GM12865 (cell line): ENCODE results near the gene LASP1NB.
A peak's percentile ranks its signal among the peaks of the same experiment; 100 is the strongest.
"Not testable (repeated sequence)": the region's sequence is repeated elsewhere in the genome, so short reads cannot be mapped to it uniquely, and the experiment has no call there.

Experiments used
- DNase-seq: peaks from one replicate; pipeline ENCODE4 v3.0.0; 2010; ENCODE audit warnings: low read depth
- H3K4me3 ChIP-seq: 2 replicates; pipeline ENCODE4 v1.5.1; 2011; ENCODE audit warnings: mild to moderate bottlenecking, low read depth, low read length, control low read depth
- TF ChIP-seq, protein P1 (sequence below): IDR thresholded peaks from 2 replicates; pipeline ENCODE4 v1.5.1; 2011; ENCODE audit warnings: low read length, control low read depth, low read depth, inconsistent platforms; ENCODE audit not compliant: insufficient read depth; ENCODE audit errors: missing control alignments

The LASP1NB gene

DNA sequence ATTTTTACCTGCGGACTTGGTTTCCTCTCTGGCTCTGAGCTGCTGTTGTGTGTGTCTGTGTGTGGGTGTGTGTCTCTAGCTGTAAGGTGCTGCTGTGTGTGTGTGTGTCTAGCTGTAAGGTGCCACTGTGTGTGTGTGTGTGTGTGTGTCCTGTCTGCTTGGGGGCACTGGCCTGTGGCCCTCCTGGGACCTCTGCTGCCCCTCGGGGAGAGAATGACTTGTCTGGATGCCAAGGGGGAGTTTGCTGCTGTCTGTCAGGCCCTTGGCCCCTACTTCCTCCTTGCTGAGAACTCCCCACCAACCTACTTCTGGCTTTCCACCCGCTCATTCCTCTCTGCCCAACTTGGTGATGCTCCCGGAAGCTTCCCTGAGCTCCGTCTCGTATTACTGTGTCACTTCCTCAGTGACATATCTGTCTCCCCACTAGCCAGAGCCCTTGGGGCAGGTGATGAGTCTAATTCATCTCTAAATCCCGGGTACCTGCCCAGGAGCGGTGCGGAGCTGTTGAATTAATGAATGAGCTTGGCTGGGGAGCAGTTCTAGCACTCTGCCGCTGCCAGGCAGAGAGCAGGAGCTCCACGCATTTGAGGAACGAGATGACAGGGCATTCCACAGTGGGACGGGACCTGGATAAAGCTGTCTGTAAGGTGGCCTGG lies 3.5 kb upstream of the LASP1NB start:
- no peak for DNase-seq
- TF ChIP-seq, protein P1, sequence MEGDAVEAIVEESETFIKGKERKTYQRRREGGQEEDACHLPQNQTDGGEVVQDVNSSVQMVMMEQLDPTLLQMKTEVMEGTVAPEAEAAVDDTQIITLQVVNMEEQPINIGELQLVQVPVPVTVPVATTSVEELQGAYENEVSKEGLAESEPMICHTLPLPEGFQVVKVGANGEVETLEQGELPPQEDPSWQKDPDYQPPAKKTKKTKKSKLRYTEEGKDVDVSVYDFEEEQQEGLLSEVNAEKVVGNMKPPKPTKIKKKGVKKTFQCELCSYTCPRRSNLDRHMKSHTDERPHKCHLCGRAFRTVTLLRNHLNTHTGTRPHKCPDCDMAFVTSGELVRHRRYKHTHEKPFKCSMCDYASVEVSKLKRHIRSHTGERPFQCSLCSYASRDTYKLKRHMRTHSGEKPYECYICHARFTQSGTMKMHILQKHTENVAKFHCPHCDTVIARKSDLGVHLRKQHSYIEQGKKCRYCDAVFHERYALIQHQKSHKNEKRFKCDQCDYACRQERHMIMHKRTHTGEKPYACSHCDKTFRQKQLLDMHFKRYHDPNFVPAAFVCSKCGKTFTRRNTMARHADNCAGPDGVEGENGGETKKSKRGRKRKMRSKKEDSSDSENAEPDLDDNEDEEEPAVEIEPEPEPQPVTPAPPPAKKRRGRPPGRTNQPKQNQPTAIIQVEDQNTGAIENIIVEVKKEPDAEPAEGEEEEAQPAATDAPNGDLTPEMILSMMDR = no peak
- H3K4me3 ChIP-seq = no peak overlapping the region

DNA sequence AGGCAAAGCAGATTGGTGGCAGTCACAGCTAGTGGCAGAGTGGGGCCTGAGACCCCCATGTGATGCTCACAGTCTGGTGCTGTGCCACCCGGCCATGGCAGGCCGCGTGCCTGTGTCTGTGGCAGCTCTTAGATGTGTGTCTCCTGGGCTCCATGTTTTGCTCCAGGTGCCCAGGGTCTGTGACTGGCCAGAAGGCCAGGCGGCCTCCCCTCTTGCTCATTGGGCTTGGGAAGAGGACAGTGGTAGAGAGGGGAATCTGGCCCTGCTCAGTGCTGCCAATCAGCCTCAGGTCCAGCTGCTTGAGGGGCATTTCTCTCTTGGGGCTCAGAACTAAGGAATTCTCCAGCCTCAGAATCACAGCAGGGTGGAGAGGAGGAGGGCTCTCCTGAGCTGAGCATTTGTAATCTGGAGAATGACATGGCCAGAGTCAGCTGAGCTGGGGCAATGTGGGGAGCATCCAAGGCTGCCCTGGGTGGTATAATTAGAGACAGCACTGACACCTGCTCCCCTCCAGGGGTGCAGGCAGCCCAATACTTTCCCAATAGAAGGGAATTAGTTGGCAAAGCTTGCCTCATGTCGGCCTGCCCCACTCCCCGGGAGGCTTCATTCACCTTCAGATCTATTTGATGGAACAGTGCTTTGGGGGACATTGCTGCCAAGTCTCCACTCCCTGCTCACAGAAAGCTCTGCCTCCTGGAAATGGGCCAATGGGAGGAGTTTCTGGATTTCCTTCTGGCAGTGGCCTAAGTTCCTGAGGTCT lies 2.7 kb upstream of the LASP1NB start:
- no peak overlapping the region for H3K4me3 ChIP-seq
- TF ChIP-seq, protein P1 = no peak
- DNase-seq = no peak

DNA sequence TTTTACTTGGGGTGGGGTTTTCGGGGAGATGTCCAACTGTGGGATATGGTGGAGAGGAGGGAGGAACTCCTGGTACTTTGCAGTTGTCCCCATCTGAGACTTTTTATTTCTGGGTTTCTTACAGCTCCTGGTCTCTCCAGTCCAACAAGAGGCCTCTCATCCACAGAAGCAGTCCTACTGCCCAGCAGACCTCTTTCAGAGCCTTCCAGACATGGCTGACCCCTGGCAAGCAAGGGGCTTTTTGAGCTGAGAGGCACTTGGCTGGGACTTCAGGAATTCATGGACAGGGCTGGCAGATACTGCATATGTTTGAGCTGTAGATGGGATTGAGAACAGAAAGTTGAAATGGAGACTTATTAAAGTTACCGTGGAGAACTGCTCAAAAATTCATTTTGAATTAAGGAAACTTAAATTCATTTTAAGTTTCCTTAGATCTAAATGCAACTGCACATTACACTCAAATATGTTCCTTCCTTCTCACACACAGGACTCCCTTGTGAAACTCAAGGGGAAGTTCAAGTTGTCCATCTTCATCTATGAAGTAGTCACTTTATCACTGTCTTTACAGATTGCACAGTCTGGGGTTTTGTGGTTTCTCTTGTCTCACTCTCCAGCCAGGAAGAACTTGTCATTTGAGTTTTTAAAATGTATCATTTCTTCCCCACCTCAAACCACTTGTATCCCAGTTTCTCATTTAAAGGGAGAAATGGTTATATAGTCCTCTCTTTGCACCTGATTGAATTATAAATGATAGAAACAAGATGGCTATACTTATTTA lies 1.1 kb downstream of the LASP1NB start:
- H3K4me3 ChIP-seq = no peak overlapping the region
- TF ChIP-seq, protein P1 = no peak
- peak; percentile 59 for DNase-seq

DNA sequence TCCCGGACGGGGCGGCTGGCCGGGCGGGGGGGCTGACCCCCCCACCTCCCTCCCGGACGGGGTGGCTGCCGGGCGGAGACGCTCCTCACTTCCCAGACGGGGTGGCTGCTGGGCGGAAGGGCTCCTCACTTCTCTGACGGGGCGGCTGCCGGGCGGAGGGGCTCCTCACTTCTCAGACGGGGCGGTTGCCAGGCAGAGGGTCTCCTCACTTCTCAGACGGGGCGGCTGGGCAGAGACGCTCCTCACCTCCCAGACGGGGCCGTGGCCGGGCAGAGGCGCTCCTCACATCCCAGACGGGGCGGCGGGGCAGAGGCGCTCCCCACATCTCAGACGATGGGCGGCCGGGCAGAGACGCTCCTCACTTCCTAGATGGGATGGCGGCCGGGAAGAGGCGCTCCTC lies 5.4 kb downstream of the LASP1NB start:
- not testable (repeated sequence) for DNase-seq, H3K4me3 ChIP-seq

DNA sequence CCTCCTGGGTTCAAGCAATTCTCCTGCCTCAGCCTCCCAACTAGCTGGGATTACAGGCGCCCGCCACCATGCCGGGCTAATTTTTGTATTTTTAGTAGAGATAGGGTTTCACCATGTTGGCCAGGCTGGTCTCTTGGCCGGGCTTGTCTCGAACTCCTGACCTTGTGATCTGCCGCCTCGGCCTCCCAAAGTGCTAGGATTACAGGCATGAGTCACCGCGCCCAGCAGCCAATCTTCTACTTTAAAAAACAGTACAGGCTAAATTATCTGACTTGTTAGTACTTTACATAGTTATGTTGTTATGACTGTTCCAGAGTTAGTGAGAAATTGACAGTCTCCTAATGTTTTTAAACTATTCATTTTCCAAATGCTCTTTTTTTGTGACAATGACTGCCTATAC lies 8.5 kb downstream of the LASP1NB start:
- H3K4me3 ChIP-seq, DNase-seq: not testable (repeated sequence)

DNA sequence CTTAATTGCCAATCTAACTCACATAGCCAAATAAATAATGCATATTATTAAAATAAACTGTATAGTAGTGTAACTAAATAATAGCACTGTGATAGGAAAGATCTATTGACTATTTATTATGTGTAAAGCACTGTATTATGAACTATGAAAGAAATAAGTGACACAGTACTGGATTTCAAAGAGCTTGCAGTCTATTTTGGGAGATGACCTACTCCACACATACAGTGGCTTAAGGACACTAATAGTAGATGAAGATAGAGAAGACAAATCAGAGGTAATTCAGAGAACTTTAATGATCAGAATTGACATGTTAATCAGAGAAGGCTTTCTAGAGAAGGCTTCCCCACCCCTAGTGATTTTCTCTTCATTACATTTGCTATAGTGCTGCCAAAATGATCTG lies 14.6 kb downstream of the LASP1NB start:
- no peak overlapping the region for H3K4me3 ChIP-seq
- DNase-seq = no peak
- TF ChIP-seq, protein P1 = no peak

DNA sequence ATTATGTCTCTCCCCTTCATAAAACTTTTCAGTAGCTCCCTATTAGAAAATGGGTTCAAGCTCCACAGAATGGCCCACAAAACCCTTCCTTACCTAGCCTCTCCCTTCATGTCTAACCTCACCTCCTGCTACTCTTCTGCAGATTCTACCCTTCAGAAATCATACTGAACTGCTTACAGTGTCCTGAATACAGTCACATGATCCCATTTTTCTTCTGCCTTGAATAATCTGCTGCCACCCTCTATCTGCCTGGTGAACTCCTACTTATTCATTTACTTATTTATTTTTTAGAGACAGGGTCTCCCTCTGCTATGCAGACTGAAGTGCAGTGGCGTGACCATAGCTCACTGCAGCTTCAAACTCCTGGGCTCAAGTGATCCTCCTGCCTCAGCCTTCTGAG lies 15.0 kb downstream of the LASP1NB start:
- H3K4me3 ChIP-seq = no peak overlapping the region
- DNase-seq = no peak
- TF ChIP-seq, protein P1 = no peak
